ENCODE data around the gene DSC2. TPM values are rescaled to one million over a fixed set of nuclear protein-coding genes. Genes with fewer than 3 reads are reported as not detected.

The DSC2 gene
- polyA plus RNA-seq, 3 donors = 35.1 to 47.5 (median 39.8) TPM

GRCh38 chr18:31100436-31101182 is 1.6 kb downstream of the DSC2 start:
- DNase-seq = no peak

DNA sequence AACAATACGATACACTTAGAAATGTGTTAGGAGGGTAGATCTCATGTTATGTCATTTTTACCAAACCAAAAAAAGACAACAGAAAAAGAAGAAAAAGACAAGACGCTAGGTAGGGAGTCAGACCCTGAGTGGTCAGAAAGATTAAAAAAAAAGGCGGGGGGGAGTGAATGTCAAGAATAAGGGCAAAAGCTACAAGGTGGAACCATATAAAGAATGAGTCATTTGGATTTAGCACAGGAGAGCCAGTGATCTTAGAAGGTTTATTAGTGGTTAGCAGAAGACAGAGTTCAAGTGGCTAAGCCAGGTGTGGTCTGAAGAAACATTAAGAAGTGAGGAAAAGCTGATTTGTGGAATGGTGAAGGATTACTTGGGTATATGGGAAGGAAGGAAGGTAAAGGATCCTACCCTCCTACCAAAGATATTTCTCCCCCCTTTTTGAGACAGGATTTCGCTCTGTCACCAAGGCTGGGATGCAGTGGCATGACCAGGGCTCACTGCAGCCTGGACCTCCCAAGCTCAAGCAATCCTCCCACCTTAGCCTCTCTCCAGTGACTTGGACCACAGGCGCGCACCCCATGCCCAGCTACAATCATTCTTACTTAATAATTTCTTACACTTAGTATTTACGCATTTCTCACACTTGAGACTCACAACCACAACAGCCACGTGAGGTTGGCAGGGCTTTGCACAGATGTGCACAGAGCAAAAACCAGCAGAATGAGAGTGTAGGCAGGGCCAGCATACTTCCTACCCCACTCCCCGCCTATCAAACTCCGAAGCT is 2.6 kb downstream of the DSC2 start:
- DNase-seq = no peak

DNA sequence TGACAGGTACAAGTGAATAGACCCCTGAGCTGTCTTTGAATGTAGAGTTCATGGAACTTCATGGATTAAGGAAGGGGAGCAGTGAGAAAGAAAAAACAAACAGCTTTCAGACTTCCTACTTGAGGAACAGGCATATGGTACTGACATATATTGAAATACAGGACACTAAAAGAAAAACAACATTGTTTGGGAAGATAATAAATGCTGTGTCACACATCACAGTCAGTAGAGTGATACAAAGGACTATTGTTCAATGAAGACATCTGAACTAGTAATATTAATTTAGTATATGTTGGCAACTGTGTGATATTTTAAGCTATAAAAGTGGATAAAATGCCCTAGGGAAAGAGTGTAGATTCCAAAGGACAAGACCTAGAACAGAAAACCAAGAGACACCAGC is 3.3 kb downstream of the DSC2 start:
- DNase-seq = no peak

GRCh38 chr18:31097666-31098065 is 4.6 kb downstream of the DSC2 start:
- DNase-seq = no peak

GRCh38 chr18:31093880-31094279 is 8.3 kb downstream of the DSC2 start:
- DNase-seq = no peak

DNA sequence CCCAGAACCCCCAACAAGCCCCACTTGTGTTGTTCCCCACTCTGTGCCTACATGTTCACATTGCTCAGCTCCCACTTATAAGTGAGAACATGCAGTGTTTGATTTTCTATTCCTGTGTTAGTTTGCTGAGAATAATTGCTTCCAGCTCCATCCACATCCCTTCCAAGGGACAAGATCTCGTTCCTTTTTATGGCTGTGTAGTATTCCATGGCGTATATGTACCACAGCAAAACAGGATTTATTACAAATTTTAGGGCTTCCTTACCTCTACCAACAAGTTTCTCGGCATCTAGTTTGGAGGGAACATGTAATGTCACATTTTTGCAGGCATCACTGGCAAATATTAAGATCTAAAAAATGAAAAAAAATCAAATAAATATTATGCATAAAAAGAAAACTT is 8.9 kb downstream of the DSC2 start:
- no peak for DNase-seq

DNA sequence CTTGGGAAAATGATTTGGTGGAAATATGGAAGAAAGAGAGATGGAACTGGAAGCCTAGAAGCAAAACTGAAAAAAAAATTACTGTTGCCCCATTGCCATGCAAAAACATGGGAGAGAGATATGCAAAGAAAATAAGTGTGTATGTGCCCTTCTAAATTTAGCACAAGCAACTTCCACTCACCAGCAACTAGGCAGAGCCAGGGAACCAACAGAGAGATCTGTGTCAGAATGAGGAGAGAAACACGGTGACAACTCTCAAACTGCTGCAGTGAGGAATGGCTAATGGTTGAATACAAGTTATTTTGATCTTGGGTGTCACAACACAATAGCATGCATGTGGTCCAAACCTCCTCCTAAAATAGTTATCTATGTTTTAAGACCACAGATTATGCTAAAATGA is 10.9 kb downstream of the DSC2 start:
- DNase-seq = no peak

DNA sequence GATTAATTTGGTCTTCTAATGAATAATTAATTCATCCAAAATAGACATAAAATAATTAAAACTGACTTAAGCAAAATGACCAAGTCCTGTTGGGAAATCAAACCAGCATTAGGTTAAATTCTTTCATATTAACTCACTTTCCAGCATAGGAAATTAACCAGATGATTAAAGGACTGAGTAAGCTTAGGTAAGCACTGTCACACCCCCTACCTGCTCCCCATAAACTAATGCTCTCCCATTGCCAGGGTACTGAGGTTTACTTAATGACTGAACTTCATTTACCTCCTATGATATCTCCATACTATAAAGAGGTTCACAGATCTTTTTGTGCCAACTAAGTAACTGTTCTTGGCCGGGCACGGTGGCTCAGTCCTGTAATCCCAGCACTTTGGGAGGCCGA is 13.7 kb downstream of the DSC2 start:
- no peak for DNase-seq

- no peak for DNase-seq
Observed at GRCh38 chr18:31079973-31080372, 22.2 kb downstream of the DSC2 start.

DNA sequence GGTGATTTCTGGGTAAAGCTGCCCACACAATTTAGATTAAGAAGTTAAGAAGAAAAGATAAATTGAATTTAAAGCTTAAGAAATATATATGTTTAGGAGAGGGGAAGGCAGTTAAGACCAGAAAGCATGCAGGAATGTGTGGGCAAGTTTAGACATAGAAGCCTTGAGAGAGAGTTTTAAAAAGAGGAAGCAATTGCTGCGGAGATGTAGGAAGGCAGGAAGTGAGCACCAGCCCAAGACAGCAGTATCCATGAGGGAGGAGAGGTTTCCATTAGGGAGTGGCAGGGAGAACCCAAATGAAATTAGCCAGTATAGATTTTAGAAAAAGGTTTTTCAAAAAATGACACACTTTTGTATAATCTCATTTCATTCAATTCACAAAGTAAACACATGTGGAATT is 24.3 kb downstream of the DSC2 start:
- DNase-seq = no peak

GRCh38 chr18:31072175-31072574 is 30.0 kb downstream of the DSC2 start:
- DNase-seq = no peak

- peak; percentile 5 for DNase-seq
Observed at GRCh38 chr18:31070206-31070605, 32.0 kb downstream of the DSC2 start.

- no peak for DNase-seq
Observed at GRCh38 chr18:31066266-31066665, 36.0 kb downstream of the DSC2 start.

GRCh38 chr18:31065036-31065773 is 37.0 kb downstream of the DSC2 start:
- peak; percentile 19 for DNase-seq

DNA sequence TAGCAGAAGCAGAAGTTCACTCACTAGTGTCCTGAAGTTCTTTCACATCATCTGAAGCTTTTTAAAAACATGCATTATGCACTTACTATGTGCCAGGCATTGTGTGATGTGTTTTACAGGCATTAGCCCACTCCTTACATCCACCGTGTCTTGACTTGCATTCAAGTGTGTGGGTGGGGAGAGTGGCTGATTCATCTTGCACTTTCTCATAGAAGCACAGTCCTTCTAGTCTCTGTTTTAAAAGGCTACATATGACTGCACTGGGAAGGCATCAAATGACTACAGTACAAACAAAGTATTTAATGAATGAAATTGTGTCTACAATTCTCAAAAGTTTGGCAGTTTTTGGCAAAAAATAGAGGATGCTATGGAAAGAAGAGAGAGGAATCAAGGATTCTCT is 38.1 kb downstream of the DSC2 start:
- no peak for DNase-seq

- no peak for DNase-seq
Observed at GRCh38 chr18:31061945-31062344, 40.3 kb downstream of the DSC2 start.

DNA sequence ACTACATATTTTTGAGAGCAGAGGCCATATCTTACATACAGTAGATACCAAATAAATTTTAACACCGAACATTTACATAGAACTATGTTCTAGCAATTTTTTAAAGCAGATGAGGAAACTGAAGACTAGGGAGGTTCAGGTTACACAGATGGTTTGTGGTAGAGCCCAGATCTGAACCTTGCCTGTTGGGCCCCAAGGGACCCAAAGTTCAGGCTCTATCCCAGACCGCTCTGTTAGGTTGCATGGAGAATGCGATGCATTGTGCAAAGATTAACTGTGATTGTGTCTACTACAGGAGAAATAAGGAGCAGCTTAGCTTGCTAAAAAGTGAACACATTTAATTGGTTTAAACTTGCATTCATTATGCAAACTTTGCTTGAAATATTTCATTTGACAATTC is 43.3 kb downstream of the DSC2 start:
- DNase-seq = no peak

DNA sequence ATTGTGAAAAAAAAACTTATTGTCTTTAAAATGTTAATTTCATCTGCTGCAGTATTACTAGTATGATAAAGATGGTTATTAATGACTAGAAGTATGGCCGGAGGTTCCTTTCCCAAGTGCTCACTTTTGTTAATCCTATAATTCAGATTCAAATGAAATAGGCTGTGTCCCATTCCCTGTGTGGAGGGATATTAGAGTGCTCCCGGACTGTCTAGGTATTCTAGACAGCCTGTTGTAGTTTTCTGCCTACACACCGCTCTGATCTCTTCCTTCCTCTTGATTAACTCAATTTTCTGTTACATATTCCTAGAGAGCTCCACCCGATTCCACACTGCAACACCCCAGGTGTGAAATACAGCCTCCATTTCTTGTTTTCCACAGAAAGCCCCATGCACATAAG is 44.3 kb downstream of the DSC2 start:
- DNase-seq = no peak

GRCh38 chr18:31057051-31057450 is 45.2 kb downstream of the DSC2 start:
- no peak for DNase-seq

- no peak for DNase-seq
Observed at GRCh38 chr18:31056296-31056695, 45.9 kb downstream of the DSC2 start.

DNA sequence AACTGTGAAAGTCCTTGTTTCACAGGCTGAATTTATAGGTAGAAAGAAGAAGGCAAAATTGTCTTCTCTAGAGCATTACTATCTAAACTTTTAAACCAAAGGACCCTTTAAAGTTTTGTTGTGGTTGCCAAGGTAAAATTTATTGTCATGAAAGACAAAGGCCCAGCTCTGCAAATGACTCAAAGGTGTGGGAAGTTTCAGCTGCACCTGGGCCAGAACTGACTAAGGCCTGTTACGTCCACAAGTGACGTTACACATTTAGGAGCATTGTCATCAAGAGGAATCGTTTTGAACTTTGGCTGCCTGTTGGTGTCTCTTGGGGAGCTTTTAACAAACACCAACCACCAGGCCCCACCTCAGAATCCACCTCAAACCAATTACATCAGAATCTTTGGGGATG is 51.6 kb downstream of the DSC2 start:
- DNase-seq = no peak

DNA sequence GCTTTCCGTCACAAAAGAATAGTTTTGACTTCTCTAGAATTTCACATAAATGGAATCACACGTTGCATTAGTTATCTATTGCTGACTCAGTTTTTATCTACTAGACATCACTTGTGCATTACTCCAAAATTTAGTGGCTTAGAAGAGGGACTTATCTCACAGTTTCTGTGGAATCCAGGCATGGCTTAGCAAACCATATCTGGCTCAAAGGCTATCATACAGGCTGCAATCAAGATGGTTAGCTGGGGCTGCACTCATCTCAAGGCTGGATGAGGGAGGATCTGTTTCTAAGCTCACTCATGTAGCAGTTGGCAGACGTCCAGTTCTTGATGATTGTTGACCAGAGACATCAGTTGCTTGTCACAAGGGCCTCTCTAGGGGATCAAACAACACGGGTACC is 53.0 kb downstream of the DSC2 start:
- DNase-seq = no peak

- no peak for DNase-seq
Observed at GRCh38 chr18:31048216-31048615, 54.0 kb downstream of the DSC2 start.
